Activated T-helper 1 cell treated with anti-CD3 and anti-CD28 coated beads, Interleukin-2, amount 50 U/mL, for 16 hours (primary cell): ENCODE data around the gene GARS1.

ENCODE experiments used
- DNase-seq, 2 donors: peaks; one replicate each; pipeline ENCODE4 v3.0.0-alpha.2; 2020; ENCODE audit warnings: low read depth in 1 of 2, low spot score in 1 of 2

Gene GARS1

GRCh38 chr7:30679664-30680063, 85.0 kb downstream of the GARS1 start:
- no peak for DNase-seq

- DNase-seq, result no peak
These were observed 86.7 kb downstream of the GARS1 start for GRCh38 chr7:30681331-30681797.

GRCh38 chr7:30681815-30682211, 87.1 kb downstream of the GARS1 start:
- DNase-seq, result no peak

GRCh38 chr7:30682212-30683083, 87.8 kb downstream of the GARS1 start, which contains the start of gene CRHR2:
Gene CRHR2 (minus strand): TSS chr7:30682456. CDS start chr7:30682280, 176 bp downstream.
- no peak for DNase-seq

- no peak for DNase-seq
These were observed 88.6 kb downstream of the GARS1 start for GRCh38 chr7:30683306-30683705.
